Stimulated activated CD8-positive, alpha-beta memory T cell treated with anti-CD3 and anti-CD28 coated beads, Interleukin-15, amount 100 ng/mL, for 1 hour (primary cell): ENCODE results near the gene ACP1.
"Not testable (repeated sequence)": the region's sequence is repeated elsewhere in the genome, so short reads cannot be mapped to it uniquely, and the experiment has no call there.

ENCODE experiments used
- DNase-seq: peaks from one replicate; pipeline ENCODE4 v3.0.0-alpha.2; 2020; ENCODE audit warnings: low read depth

ACP1 gene

GRCh38 chr2:310994-311393 lies 46.2 kb downstream of the ACP1 start:
- DNase-seq = no peak

GRCh38 chr2:313991-314390 lies 49.2 kb downstream of the ACP1 start:
- no peak for DNase-seq

- no peak for DNase-seq
These were observed 50.0 kb downstream of the ACP1 start for GRCh38 chr2:314561-315336.

DNA sequence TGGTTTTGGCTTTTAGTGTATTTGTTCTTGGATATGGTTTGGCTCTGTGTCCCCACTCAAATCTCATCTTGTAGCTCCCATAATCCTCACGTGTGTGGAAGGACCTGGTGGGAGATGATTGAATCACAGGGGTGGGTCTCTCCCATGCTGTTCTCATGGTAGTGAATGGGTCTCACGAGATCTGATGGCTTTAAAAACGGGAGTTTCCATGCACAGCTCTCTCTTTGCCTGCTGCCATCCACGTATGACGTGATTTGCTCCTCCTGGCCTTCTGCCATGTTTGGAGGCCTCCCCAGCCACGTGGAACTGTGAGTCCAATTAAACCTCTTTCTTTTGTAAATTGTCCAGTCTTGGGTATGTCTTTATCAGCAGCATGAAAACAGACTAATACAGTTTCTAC lies 51.2 kb downstream of the ACP1 start:
- not testable (repeated sequence) for DNase-seq

DNA sequence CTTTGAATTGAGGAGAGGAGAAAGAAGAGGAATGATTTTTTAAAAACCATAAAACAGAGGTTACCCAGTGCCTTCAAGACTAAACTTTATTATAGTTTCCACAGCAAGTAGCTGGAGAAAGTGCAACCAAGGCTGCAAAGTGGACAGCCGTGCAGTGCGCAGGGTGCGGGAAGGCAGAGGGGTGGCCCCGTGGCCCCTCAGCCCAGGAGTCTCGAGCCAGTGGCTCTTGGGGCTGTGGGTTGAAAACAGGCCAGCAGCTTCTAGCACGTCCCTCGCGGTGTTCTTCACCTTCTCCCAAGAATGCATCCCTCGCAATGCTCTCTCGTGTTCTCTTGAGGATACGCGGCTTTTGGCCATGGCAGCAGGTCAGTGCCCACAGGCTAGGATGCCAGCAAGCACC lies 51.6 kb downstream of the ACP1 start:
- DNase-seq = no peak

DNA sequence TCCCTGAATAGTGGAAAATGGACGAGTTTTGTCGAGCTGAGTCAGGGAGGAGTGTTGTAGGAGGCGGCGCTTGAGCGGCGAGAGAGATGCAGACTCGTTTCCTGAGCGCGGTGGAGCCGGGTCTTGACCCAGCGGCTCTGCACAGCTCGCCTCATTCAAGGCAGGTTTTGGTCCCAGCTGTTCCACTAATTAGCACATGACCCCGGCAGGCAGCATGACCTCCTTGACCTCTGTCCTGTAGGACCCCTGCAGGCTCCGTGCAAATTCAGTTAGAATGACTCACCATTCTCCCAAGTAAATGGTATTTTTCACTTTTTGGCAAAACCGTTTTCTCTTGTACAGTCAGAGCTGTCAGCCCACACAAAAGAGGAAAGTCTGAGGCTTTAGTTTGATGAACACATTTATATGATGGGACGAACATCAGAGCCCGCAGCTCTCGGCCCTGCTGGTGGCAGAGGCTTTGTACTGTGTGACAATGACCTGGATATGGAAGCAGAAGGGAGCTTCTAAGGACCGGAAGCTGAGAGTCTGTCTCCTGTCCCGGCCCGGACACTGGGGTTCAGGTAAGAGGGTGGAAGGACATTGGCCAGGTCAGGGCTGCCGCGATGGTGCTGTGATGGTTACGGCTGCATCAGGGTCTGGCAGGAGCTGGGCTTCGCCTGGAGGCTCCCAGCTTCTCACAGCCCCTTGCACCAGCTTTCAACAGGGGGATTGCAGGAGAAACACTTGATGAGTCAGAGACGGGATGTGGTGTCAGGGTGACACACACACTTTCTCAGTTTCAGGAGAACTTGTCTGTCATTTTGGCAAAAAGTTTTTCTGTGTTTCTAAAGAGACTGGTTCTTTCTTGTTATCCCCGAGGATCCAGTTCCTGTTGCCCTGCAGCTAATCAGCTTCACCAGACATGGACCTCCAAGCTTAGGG lies 53.0 kb downstream of the ACP1 start:
- DNase-seq = no peak

- no peak for DNase-seq
These were observed 54.4 kb downstream of the ACP1 start for GRCh38 chr2:319059-319600.

DNA sequence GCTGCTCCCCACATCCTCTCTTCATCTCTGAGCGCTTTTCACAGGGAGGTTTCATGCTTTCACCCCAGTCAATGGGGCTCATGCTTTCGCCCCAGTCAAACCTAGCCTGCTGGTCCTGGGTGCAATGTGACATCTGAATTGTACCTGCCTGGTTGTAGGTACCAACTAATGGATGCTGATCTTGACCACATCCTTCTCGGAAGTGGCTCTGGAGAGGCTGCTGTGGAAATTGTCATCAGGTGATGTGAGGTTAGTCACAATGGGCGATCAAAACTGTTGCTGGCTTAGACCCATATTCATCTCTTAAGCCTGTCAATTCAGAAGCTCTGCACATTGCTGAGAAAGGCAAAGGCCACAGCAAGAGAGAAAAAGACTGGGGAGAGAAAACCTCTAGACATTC lies 55.8 kb downstream of the ACP1 start:
- DNase-seq = no peak

- DNase-seq = no peak
These were observed 57.6 kb downstream of the ACP1 start for GRCh38 chr2:322326-322725.

- no peak for DNase-seq
These were observed 58.3 kb downstream of the ACP1 start for GRCh38 chr2:323035-323434.
